Activated T-helper 1 cell treated with anti-CD3 and anti-CD28 coated beads, Interleukin-2, amount 50 U/mL, for 16 hours (primary cell): Measurements from ENCODE around the gene ANKRD10.

Experiments used
- DNase-seq, 2 donors: peaks; one replicate each; pipeline ENCODE4 v3.0.0-alpha.2; 2020; ENCODE audit warnings: low read depth in 1 of 2, low spot score in 1 of 2

Gene ANKRD10

DNA sequence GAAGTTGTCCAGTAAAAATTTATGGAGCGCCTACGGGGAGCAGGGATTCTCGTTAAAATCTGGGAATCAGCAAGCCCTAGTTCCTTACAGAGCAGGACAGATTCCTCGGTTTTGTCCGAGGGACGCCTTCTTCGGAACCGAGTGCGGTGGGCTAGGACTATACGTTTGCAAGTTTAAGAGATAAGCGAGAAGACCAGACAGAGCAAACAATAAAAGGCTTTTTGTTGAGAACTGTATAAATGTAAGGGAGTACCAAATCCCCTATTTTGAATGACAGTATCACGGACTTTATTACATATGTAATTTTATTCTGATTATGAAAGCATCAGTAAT, 971 bp upstream of the ANKRD10 start:
- DNase-seq: no peak

DNA sequence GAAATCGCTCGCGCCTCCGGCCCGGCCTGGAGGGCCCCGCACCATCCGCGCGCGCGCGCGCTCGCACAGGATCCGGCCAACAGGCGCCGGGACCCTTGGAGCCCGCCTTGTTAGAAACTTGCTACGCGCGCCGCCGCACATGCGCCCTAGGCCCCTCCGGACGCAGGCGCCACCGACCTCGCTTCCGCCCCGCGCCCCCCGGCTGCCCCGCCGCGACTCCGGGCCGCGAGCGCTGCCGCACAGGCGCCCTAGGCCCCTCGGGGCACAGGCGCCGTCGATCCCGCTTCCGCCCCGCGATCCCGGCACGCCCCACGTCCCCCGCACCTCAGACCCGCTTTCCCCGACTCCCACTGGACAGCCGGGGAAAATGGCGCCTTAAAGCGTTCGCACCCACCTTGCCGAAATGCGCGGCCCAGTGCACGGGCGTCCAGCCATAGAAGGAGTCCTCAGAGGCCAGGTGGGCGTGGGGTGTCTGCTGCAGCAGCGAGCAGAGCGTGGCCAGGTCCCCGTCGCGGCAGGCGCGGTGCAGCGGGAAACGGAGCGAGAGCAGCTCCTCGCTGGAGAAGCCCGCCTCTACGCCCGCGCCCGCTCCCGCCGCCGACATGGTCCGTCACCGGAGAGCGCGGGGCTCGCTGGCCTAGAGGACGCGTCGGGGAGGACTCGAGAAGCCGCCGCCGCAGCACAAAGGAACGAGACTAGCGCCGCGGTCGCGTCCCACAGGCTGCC, 375 bp downstream of the ANKRD10 start:
- DNase-seq: peak; percentile 35 to 58

DNA sequence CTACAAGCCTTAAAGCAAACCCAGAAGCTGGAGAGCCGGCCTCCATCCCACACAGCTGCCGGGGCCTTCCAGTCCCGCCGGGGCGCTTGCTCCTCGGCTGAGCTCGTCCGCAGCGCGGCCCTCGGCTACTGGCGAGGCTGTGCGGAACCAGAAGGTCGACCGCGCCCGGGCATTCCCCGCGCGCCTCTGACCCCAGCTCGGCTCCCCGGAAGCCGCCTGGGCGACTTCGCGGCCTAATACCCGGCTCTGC, 863 bp downstream of the ANKRD10 start:
- no peak for DNase-seq

DNA sequence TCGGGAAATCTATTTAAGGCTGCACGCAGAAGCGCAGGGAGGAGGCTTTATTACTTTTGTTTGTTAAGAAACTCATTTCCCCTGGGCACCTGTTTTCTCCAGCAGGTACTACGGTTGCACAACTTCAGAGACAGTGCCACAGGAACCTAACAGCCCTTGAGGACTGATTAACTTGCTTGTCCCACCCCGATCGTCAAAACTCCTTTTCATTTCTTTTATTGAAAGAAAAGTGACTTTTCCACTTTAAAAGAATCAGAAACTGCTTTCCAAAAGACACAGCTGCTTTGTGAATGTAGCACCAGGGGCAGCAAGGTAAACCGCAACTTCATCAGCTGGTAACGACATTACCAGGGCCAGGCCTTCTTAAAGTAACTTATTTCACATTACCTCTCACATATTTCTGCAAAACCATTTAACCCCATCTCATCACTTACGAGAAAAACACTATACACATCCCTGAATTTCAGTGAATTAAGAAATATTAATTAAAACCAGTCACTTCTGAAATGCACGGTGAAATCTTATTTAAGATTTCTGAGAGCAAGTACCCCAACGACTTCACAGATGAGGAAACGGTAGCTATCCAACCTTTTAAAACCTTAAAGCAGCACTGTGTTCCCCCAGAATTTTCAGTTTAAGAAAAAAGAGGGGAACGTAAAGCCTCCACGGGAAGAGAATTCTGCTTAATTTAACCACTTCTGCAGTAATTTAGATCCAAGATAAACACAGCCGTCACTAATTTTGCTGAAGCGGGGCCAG, 1.4 kb downstream of the ANKRD10 start:
- DNase-seq: no peak

DNA sequence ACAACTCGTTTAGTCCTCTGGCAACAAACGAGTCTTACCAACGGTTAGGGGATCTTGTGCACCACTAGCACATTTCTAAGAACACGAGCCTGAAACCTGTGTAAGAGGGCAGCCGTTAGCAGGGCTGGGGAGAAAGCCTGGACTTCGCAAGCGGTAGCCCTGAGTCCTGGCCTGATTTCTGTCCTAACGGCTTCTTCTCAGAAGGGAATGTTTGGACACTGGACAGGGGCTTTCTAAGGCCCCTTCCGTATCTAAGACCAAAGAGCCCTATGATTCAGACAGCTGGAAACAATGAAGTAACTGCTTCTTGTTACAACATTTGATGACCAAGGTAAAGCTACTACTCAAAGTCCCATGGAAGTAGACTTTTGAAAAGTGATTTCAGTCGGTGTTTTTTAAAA, 2.2 kb downstream of the ANKRD10 start:
- no peak for DNase-seq

DNA sequence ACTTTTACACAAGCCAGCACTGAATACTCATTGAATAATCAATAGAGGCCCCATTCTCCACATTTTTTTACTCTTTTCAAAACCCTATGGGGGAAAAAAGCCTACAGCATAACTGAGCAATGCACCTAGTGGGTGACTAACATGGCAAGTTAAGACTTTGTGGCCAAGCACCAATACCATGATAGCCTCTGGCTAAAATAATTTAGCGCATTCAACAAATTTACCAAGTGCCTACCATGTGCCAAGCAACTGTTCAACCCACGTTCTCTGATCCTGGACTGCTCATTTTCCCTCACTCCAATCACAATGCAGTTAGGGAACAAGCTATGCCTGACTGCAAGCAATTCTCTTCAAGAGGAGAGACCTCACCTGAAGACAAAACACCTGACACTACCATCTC, 3.0 kb downstream of the ANKRD10 start:
- no peak for DNase-seq

DNA sequence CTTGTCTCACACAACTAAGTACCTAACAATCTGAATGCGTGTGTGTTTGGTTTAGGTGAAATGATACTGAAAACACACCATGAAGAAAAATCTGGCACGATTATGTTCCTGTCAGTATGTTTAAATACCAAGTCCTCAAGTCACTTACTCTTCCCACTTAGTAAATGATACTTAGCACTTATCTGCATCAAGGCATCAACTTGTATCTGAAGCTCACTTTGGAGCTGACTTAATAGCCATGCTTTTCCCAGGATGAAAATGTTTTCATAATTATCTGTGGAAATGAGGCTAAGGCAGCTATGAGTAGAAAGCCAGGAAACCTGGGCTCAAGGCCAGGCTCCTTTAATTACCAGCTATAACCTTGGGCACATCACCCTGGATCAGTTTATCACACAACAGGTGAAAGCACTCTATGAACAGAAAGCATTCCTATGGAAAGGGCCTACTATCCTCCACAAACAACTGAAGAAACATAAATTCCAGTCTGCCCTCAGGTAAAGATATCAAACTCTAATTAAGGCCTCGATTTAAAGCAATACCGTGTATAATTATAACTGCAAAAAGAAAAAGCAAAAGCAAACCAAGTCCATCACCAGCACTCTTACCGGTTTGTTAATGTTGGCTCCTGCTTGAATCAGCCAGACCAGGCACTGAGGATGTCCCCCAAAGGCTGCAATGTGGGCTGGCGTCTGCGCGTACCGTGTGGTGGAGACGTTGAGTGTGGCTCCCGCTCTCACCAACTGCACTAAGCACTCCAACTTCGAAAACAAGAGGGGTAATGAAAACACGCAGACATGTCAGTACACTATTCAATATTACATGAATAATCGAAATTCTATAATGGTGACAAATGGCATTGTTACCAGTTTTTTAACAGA, 4.6 kb downstream of the ANKRD10 start:
- no peak for DNase-seq

DNA sequence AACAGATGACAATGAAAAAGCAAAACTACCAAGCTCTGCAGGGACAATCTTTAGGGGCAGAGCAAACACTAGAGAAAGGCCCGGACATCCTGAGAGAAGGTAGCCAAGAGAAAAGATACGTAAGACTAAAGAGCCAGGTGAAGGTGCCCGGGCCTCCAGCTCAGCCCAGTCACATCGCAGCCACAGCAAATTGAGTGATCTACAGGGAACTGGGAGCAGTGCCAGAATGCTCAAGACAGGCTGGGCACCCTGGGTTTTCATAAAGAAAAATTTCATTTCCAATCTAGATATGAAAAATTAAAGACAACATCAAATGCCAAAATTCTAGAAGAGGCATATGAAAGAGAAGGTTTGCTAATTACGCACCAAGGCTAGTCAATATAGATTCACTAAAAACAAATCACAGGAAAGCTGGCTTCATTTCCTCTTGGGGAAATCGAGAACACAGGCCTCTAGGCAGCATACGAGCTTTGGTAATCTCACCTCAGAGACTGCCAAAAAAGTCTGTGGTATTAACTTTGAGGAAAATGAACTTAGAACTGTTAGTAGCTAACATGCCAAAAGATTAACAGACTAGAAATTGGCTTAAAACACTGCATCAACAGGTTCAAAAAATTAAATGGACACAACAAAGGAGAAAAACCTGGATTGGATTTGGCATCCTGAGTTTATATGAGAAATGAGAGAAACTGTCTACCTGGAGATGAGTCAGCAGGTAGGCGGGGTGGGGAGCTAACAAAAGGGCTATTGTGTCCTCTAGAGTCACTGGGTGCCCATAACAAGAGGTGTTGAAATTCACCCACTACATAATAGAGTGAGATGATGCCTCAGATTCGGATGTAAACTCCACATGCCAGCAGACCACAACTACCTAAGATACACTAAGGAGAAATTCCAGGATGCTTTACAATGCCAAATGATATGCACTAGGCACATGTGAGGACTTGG, 6.6 kb downstream of the ANKRD10 start:
- no peak for DNase-seq

DNA sequence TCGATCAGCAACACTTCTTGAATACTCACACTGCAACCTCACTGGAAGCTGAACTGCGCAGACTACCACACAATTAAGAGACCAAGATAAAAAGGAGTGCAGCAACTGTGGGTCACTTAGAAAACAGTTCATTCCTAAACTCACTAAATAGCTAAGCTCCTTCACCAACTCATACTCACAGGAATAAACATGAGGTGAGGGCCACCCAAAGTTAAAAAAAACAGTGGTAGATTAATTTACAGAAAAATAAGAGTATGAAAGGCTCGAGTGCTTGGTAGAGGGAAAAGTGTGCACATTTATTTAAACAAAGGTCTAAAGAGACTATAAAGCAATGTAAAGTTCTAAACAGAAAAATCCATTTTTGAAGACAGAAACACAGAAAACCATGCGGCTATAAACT, 7.6 kb downstream of the ANKRD10 start:
- no peak for DNase-seq

DNA sequence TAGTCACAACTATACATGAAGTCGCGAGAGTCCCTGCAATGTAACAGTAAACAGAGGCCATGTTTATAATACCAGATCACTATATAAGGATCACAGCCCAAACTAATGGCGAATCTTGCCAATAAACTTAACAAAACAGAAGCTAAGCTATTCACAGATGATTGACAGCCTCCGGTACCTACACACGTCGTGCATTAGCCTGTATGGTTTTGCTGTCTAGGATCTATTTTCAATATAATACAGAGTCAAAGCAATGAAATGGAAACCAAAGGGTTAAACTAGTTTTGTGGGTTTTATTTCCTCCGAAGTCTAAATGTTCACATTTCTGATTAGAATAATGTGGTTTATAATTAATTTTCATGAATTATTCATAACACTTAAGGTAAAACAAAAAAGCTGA, 10.1 kb downstream of the ANKRD10 start:
- DNase-seq: no peak

DNA sequence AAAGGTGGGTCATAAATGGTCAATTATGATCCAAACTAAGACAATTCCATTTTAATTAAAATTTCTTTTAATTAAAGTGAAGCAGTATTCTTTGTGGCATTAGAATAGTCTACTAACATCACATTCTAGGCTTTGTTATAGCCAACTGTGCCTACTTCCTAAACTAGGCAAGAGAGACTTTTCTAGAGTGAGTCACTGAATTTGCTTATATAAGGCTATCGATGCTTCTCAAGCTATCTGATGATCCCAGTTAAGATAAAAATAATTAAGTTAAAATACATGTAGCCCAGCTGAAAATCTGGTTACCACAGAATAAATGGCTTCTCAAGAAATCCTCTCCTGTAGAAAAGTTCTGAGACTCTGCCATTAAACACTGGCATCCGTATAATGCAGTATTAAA, 12.5 kb downstream of the ANKRD10 start:
- DNase-seq: no peak

DNA sequence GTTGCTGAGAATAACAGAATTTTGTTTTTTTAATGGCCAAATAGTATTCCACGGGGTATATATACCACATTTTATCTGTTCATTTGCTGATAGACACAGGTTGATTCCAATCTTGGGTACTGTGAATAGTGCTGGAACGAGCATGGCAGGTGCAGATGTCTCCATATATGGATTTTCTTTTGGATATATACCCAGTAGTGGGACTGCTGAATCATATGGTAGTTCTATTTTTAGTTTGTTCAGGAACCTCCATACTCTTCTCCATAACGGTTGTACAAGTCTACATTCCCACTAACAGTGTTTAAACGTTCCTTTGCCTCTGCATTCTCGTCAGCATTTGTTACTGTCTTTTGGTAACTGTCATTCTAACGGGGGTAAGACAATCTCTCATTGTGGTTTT, 17.3 kb downstream of the ANKRD10 start:
- DNase-seq: no peak

DNA sequence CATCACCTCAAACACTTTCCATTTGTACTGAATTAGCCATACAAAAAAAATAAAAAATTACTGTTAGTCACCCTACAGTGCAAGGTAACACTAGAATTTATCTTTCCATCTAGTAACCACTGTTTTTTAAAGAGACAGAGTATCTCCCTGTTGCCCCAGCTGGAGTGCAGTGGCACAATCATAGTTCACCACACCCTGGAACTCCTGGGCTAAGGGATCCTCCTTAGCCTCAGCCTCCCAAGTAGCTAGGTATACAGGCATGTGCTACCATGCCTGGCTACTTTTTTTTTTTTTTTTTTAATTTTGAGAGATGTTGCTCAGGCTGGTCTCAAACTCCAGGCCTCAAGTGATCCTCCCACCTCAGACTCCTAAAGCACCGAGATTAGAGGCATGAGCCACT, 17.9 kb downstream of the ANKRD10 start:
- no peak for DNase-seq

DNA sequence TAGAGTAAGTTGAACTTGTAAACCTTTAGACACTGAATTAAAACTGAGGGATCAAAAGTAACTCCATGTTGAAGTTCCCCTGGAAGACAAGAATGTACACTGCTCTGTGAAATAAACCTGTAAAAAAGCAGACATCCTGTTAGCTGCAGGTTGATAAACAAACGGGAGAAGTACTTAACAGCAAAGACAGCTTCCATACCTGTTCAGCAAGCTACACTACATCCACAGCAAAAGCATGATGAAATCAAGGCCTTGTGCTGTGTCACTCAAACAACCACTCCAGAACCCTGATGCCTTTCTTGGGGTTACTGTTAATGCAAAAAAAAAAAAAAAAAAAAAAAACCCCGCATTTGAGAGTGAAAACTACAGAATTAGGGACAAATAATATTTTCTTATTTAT, 20.8 kb downstream of the ANKRD10 start:
- no peak for DNase-seq

DNA sequence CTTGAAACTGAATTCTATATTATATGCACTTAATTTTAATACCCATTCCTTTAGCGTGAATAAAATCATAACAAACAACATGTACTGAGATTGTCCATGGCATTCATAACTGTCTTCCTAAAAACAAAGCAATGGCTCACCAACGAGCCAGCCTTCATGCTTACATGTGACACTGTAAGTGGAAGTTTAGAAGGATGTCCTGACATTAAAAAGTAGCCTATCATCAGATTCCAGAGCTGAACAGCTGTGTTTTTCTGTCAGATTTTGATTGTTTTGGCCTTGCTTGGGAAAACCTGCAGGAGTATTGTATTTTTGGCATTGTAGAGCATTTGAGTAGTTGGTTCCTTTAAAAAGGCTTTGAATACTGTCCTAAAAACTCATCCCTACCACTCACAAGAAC, 21.3 kb downstream of the ANKRD10 start:
- no peak for DNase-seq

DNA sequence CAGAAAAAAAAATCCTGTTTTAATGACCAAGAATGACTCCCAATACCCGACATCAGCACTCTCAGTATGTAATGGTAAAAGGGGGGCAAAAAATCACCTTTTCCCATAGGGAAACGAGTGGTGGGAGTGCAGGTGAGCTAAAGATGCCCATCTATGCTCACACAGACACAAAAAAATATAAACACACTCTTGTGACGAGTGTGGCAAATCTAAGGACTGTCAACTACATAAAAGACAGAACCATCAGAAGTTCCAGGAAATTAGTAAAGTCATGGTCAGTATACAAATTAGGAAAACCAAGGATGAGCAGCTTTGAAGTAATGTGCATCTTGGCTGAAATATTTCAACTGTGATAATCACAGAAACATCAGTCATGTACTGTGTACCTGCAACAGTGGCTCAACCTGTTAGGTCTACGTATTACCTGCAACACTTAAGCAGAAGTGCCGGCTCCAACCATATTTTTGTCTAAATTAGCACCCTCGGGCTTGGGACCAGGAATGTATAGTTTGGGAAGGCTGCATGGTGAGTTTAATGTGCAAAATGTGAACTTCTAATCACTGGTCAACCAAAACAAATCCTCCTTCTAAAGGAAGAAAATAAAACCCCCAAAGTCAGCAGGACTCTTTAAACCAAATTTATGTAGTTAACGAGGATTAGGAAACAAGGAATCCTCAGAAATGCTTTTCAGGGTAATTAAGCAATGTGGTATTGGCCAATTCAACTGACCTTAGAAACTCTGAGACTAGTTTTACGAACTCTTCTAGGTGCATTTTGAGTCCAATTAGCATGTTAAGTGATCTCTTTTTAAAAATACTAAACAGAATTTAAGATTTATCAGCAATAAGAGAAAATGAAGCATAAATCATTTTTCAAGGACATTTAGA, 24.3 kb downstream of the ANKRD10 start:
- no peak for DNase-seq

DNA sequence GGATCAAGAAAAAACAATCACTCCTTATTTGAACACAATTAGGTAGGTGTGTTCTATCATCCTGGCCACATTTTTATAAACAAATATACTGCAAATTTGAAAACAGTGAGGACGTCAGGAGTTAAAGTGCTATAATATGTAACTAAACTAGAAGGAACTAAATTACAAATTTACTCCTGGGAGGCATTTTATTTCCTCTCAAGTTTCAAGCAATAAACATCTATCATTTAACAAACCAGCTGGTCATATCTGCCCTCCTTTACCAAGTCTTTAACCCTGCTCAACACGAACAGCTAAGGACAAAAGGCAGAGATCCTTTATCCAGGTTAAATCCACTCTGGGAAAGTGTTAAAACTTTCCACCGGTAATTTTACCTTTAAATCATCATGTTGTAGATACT, 26.5 kb downstream of the ANKRD10 start:
- no peak for DNase-seq

DNA sequence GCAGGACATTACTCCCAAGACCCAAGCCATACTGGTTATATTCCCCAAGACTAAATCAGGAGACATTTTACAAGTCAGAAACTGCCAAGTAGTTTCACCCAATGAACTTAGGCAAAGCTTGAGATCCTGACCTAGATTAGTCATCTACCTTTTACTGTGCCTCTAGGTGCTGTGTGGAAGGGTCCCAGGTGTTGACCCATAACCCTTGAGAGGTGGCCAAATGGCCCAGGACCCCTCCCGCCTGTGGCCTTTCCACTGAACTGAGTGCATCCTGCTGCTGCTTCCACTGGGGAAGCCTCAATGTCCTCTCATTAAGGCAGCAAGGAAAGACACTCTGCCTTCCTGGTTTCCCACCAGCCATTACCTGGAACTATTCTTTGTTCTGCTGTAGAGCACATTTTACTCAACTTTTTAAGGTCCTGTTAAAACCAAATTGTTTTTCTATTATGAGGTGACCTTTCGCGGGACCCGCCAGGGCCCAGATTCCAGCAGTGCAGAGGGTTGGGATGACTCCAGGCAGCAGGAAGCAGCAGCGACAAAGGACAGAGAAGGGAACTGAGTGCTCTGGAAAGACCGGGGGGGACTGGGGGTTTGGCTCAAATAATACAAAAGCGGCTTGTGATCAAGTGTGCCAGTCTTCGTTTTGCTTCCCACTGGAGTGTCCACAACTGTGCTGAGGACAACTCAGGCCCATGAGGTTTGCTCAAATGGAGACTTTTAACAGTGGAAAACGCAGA, 27.1 kb downstream of the ANKRD10 start:
- DNase-seq: no peak

DNA sequence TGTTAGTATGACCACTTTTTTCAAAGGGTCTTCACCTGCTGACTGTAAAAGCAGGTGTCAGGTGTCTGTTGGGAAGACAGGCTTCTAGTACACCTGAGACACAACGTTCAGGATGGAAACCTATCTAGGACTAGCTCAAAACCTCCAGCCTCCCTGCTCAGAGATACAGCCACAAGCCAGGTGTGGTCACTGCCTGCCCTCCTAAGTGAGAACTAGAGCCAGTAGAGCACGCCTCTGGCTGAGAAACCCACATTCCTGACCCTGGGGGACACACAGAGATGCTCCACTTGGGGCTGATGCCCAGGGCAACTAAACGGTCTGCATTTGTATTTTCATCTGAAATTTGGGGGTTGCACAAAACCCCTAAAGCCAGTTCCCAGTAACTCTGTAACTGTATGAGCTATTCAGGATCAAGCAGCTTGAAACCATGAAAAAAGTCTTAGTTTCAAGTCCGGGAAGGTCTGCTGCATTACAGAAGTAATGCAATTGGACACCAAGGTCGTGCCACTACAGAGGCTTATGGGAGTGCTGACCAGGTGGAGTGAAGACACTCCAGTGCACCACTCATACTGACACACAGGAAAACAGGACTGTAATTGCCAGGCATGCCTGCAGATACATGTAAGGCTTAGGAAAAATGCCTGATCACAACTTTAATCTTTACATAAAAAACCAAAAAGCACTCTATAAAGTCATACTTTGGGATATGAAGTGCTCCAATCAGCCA, 27.8 kb downstream of the ANKRD10 start:
- no peak for DNase-seq
